Measurements from ENCODE around the gene C2CD2. TPM values are rescaled to one million over a fixed set of nuclear protein-coding genes. Genes with fewer than 3 reads are reported as not detected.
A peak's percentile ranks its signal among the peaks of the same experiment; 100 is the strongest.

C2CD2 gene
- total and polyA plus RNA-seq, 10 of the 15 experiments (the other 5 are each of a cell fraction or from before 2014, with no cell fraction given) = 2.2 to 30.9 (median 9.9) TPM

DNA sequence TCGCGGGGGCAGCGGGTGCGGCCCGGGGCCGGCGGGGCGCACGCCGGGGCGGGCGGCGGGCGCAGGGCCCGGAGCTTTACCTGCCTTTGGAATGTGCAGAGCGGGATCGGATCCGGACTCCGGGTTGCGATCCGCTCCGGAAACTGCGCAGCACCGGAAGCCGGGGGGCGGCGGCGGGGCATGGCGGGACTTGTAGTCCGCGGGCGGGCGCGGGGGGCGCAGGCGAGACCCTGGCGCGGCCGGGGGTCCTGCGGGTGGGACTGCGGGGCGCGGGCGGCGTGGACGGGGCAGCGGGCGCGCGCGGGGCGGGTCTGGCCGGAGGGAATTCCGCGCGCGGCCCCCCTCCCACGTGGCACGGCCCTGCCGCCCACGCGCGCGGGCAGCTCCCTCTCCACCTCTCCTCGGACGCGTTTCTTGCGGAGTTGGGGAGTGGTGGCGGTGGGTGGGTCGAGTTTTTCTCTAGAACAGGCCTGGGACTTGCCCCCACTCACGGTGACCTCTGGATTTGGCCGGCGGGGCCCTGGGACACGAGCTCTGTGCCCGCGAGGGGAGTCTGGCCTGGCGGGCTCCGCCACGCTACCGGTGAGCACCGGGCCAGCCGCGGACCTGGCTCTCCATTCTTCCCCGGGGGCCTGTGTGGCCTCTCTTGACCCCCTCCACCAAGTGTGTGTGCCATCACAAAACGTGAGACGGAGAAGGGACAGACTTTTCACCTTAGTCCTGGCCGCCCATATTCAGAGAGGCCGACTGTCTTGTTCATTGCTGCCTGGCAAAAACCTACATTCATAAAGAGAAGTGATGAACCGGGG is 74.4 kb downstream of the C2CD2 start, which contains the start of gene PRDM15 (continued):
- TF ChIP-seq TCF3 (IDR thresholded peaks at IDR 0.05; ENCODE audit: borderline replicate concordance, insufficient read depth, low read depth, low read length) (no peak), MTA2 (IDR thresholded peaks at IDR 0.05; ENCODE audit: low read depth) (no peak), RB1 (IDR thresholded peaks at IDR 0.05; ENCODE audit: borderline replicate concordance) (peak; percentile 79; the same call in 1 of the 2 replicates), LARP7 (IDR thresholded peaks at IDR 0.05) (peak; percentile 88), RELA (IDR thresholded peaks at IDR 0.05; ENCODE audit: borderline replicate concordance, partially characterized antibody) (peak; percentile 16), MYC (IDR thresholded peaks at IDR 0.05; ENCODE audit: insufficient read depth, insufficient read length, insufficient replicate concordance, low read length, severe bottlenecking) (peak; percentile 86), MEF2B (IDR thresholded peaks at IDR 0.05; ENCODE audit: partially characterized antibody, poor library complexity, severe bottlenecking) (no peak), USF1 (IDR thresholded peaks at IDR 0.05; ENCODE audit: borderline replicate concordance, extremely low read length, insufficient read depth, low read depth, low read length) (peak; percentile 74), ZBTB11 (CRISPR knock-in tag; IDR thresholded peaks at IDR 0.05) (no peak), EGR1 (IDR thresholded peaks at IDR 0.05; ENCODE audit: borderline replicate concordance in 1 of 2, low read depth in 2 of 2, low read length in 2 of 2) (peak; percentile 77 to 95), NR2C1 (IDR thresholded peaks at IDR 0.05) (peak; percentile 21; the same call in 1 of the 2 replicates)
- TF ChIP-seq, protein P1, sequence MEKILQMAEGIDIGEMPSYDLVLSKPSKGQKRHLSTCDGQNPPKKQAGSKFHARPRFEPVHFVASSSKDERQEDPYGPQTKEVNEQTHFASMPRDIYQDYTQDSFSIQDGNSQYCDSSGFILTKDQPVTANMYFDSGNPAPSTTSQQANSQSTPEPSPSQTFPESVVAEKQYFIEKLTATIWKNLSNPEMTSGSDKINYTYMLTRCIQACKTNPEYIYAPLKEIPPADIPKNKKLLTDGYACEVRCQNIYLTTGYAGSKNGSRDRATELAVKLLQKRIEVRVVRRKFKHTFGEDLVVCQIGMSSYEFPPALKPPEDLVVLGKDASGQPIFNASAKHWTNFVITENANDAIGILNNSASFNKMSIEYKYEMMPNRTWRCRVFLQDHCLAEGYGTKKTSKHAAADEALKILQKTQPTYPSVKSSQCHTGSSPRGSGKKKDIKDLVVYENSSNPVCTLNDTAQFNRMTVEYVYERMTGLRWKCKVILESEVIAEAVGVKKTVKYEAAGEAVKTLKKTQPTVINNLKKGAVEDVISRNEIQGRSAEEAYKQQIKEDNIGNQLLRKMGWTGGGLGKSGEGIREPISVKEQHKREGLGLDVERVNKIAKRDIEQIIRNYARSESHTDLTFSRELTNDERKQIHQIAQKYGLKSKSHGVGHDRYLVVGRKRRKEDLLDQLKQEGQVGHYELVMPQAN (conservative IDR thresholded peaks at IDR 0.05) = peak; percentile 83

Measured in GM12878 (cell line).